GM10266 (cell line): ENCODE results near the gene USP21.

Experiments
- DNase-seq: peaks from one replicate; pipeline ENCODE4 v3.0.0; 2012; ENCODE audit errors: extremely low spot score
- CTCF ChIP-seq: IDR thresholded peaks from 2 replicates; pipeline ENCODE4 v1.5.1; 2012; ENCODE audit warnings: mild to moderate bottlenecking, low read depth; ENCODE audit not compliant: control insufficient read depth, insufficient read depth; ENCODE audit errors: missing control alignments

The USP21 gene

GRCh38 chr1:161158316-161159010 is 837 bp upstream of the USP21 start:
- no peak for DNase-seq
- TF ChIP-seq CTCF = no peak

- TF ChIP-seq CTCF = no peak
Observed at GRCh38 chr1:161159913-161160243, 578 bp downstream of the USP21 start.

DNA sequence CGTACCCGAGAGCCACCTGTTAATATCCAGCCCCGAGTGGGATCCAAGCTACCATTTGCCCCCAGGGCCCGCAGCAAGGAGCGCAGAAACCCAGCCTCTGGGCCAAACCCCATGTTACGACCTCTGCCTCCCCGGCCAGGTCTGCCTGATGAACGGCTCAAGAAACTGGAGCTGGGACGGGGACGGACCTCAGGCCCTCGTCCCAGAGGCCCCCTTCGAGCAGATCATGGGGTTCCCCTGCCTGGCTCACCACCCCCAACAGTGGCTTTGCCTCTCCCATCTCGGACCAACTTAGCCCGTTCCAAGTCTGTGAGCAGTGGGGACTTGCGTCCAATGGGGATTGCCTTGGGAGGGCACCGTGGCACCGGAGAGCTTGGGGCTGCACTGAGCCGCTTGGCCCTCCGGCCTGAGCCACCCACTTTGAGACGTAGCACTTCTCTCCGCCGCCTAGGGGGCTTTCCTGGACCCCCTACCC is 1.4 kb downstream of the USP21 start:
- no peak for DNase-seq
- no peak for TF ChIP-seq CTCF

More at GRCh38 chr1:161159913-161160243, 578 bp downstream of the USP21 start:
- no peak for DNase-seq

DNA sequence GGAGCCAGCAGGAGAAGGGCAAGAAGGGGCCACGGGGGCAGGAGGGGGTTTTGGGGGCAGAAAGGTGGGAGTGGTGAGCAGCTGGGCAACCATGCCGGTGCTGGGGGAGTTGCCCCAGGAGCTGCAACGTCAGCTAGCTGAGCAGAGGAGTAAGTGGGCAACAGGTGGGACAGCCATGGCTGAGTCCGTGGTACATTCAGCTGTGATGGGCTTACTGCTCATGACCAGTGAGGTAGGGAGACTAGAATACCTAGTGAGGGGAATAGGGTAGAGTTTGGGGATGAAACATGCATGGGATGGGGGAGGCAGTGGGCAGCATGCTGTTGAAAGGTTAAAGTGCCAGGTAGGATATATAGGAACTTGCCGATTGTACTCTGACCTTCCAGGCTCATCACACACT is 2.4 kb downstream of the USP21 start:
- TF ChIP-seq CTCF = no peak
- no peak for DNase-seq

- DNase-seq = no peak
- TF ChIP-seq CTCF = no peak
Observed at GRCh38 chr1:161162052-161162451, 2.8 kb downstream of the USP21 start.

DNA sequence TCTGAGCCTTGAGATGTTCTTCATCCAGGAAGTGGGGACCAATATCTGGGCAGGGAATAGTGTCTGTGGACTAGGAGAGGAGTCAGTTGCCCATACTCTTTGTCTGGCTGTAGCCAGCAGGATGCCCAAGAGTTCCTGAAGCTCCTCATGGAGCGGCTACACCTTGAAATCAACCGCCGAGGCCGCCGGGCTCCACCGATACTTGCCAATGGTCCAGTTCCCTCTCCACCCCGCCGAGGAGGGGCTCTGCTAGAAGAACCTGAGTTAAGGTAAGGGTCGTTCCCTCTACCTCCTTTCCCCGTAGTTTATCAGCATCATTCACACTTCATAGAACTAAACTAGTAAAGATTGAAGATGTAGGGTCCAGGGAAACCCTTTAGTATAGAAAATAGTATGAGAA is 3.5 kb downstream of the USP21 start:
- DNase-seq = no peak
- no peak for TF ChIP-seq CTCF

DNA sequence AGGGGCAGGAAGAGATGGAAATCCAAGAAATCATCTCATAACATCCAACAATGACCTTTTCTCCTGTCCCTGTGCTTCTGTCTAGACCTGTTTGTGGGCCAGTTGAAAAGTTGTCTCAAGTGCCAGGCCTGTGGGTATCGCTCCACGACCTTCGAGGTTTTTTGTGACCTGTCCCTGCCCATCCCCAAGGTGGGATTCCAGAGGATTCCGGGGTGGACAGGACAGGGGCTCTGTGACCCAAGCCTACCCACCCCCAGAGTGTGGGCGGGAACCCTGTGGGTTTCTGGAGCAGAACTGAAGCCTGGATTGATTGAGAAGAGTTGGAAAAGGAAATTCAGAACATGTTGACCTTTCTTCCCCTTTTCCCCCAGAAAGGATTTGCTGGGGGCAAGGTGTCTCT is 4.5 kb downstream of the USP21 start:
- no peak for TF ChIP-seq CTCF
- no peak for DNase-seq
